Stimulated activated CD4-positive, alpha-beta T cell treated with anti-CD3 and anti-CD28 coated beads, Interleukin-1b, Interleukin-23, amount 100 ng/mL, for 1 hour (primary cell): ENCODE data around the gene EMILIN3.

ENCODE experiments used
- DNase-seq, 2 donors: peaks; one replicate each; pipeline ENCODE4 v3.0.0-alpha.2; 2020; ENCODE audit warnings: low read depth in 2 of 2

The EMILIN3 gene

DNA sequence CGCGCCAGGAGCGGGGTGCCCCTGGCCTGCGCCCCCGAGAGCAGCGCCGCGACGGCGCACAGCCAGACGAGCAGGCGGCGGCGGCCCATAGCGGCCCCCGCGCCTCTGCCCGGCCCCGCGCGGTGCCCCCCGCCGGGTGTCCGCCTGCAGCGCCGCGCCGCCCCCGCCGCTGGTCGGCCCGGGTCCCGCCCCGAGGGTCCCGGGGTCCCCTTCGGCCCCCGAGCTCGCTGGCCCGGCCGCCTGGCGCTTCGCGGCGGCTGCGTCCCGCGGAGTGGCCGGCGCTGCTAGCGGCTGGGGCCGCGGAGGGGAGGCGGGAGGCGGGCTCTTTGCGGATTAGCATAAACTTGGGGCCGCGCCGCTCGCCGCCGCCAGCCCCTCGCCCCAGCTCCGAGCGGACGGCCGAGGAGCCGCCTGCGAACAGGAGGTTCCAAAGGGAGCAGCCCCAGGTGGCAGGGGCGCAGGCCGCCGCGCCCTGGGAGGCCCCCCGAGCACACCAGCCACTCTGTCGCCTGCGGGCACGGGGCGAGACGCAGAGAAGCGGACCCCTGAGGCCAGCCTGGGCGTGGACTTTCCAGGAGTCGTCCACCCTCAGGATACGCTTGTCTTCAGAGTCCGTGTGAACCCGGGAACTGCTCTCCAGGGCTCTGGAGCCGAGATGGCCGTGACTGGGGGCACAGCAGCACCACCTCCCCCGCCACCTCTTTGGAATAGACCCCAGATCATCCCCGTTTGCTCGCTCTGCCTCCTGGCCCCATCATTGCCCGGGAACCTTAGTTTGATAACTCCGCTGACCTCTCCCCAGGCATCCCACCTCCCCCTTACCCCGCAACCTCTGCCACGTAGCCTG lies at the start of gene EMILIN3:
Gene EMILIN3, minus strand, starts transcription at position 273 of the 847 bp plus-strand sequence. Its CDS starts 184 bp downstream, at position 89.
- DNase-seq, result no peak

- no peak for DNase-seq
Measured at GRCh38 chr20:41415191-41415590, 48.6 kb upstream of the EMILIN3 start.

DNA sequence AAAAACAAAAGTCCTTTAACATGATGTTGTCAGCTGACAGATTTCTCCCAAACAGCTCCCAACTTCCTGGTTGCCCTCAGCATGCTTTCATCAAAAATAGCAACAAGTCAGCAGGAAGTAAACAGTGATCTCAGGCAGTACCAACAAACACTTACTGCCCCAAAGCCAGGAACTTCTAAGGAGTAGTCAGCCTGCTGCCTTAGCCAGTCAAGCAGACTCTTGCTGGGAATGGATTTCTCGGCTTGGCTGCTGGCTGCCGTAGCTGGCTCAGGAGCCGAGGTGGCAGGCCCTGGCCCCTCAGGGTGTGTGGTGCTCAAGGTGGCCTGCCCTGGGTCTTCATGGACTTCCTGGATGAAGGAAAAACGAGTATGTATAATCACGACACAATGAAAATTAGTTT lies 46.6 kb upstream of the EMILIN3 start:
- DNase-seq, result no peak

GRCh38 chr20:41412324-41413120 lies 45.9 kb upstream of the EMILIN3 start:
- no peak for DNase-seq

DNA sequence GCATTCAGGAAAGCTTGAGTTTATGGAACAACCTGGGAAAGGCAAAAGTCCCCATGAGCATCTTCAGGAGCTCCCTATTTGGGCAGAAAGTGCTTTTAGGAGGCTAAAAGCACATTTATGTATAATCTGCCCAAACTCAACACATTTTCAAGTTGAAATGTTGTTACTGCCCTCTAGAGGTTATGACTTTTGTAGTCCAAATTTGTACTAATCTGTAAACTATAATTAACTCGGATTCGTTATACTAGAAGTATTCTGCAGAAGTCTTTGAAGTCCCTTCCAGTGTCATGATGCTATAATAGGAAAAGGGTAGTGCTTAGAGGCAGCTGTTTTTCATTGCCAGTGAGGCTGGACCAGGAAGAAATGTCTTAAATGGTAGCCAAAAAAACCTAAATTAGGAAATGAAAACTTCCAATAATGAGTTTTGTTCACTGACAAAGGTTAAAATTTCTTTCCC lies 44.8 kb upstream of the EMILIN3 start:
- no peak for DNase-seq

- no peak for DNase-seq
Measured at GRCh38 chr20:41408986-41409385, 42.4 kb upstream of the EMILIN3 start.

- DNase-seq, result no peak
Measured at GRCh38 chr20:41408156-41408794, 41.7 kb upstream of the EMILIN3 start.

GRCh38 chr20:41407607-41408006 lies 41.0 kb upstream of the EMILIN3 start:
- no peak for DNase-seq

DNA sequence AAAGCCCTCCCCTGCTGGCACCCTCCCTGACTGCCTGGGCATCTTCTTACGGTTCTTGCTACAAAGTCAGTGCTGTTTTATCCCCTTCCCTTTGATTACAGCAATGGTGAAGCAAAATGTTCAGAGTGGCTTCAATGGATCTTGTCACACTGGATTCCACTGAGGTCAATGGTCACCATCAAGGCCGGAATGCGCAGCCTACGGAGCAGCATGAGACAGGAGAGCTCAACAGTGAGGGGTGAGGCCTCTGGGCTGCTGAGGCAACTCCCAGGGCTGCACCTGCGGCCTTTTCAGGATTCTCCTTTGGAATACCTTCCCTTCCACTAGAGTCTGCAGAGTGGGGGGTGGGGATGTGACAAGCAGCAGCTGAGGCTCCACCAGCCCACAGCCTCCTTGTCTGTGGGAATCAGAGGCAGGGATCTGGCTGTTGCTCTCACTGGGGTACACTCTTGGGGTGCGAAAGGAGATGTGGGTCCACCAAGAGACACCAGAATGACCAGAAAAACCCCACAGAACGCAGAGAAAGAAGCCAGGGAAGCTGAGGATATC lies 40.4 kb upstream of the EMILIN3 start:
- DNase-seq, result no peak

GRCh38 chr20:41406353-41406752 lies 39.7 kb upstream of the EMILIN3 start:
- DNase-seq, result no peak

GRCh38 chr20:41405436-41405835 lies 38.8 kb upstream of the EMILIN3 start:
- no peak for DNase-seq

GRCh38 chr20:41403604-41404003 lies 37.0 kb upstream of the EMILIN3 start:
- DNase-seq, result no peak

- DNase-seq, result no peak
Measured at GRCh38 chr20:41398408-41398807, 31.8 kb upstream of the EMILIN3 start.

- DNase-seq, result no peak
Measured at GRCh38 chr20:41395667-41396664, 29.3 kb upstream of the EMILIN3 start.

GRCh38 chr20:41394931-41395666 lies 28.5 kb upstream of the EMILIN3 start:
- DNase-seq, result no peak

- no peak for DNase-seq
Measured at GRCh38 chr20:41394081-41394480, 27.5 kb upstream of the EMILIN3 start.

GRCh38 chr20:41393705-41394066 lies 27.1 kb upstream of the EMILIN3 start:
- DNase-seq, result no peak

- DNase-seq, result no peak
Measured at GRCh38 chr20:41392871-41393704, 26.5 kb upstream of the EMILIN3 start.

- DNase-seq, result no peak
Measured at GRCh38 chr20:41392295-41392694, 25.7 kb upstream of the EMILIN3 start.
